ENCODE data around the gene STXBP5. TPM values are rescaled to one million over a fixed set of nuclear protein-coding genes. Genes with fewer than 3 reads are reported as not detected.

Gene STXBP5
- total RNA-seq, 2 experiments from 2014 or later = 11.4 to 11.5 TPM

DNA sequence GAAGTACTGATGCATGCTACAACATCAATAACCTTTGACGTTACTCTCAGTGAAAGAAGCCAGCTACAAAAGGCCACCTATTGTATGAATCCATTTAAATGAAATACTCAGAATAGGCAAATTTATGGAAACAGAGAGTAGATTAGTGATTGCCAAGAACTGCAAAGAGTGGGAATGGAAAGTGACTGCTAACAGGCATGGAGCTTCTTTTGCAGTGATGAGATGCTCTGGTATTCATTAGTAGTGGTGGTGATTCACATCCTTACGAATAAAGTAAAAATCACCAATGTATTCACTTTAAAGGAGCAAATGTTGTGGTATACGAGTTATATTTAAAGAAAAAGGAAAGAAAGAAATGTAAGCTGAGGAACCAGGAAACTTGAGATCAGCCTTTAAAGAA, 177.5 kb downstream of the STXBP5 start:
- Mint-ChIP-seq H3K36me3 (ENCODE audit: low read depth) (peaks cover 35% of the 10 kb centered on the region), H3K27ac (no peak overlapping the region), H3K4me3 (no peak overlapping the region), H3K9me3 (peaks cover 2% of the 10 kb centered on the region), H3K4me1 (ENCODE audit: low read depth) (peaks cover 13% of the 10 kb centered on the region), H3K27me3 (no peaks in the 10 kb centered on the region)
- ChIA-PET POLR2A (no interaction called here), CTCF (interaction anchor here (1.0 to 2.1 kb wide), 2 partner anchors 9 to 10 kb away, joined by 3 to 10 read pairs; no protein-coding TSS in a partner anchor)
- DNase-seq (no peak), ATAC-seq (no peak)
- intact Hi-C loops (cut with micrococcal nuclease) = no loop called here
- TF ChIP-seq, protein P1, sequence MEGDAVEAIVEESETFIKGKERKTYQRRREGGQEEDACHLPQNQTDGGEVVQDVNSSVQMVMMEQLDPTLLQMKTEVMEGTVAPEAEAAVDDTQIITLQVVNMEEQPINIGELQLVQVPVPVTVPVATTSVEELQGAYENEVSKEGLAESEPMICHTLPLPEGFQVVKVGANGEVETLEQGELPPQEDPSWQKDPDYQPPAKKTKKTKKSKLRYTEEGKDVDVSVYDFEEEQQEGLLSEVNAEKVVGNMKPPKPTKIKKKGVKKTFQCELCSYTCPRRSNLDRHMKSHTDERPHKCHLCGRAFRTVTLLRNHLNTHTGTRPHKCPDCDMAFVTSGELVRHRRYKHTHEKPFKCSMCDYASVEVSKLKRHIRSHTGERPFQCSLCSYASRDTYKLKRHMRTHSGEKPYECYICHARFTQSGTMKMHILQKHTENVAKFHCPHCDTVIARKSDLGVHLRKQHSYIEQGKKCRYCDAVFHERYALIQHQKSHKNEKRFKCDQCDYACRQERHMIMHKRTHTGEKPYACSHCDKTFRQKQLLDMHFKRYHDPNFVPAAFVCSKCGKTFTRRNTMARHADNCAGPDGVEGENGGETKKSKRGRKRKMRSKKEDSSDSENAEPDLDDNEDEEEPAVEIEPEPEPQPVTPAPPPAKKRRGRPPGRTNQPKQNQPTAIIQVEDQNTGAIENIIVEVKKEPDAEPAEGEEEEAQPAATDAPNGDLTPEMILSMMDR (IDR thresholded peaks at IDR 0.05) = no peak

DNA sequence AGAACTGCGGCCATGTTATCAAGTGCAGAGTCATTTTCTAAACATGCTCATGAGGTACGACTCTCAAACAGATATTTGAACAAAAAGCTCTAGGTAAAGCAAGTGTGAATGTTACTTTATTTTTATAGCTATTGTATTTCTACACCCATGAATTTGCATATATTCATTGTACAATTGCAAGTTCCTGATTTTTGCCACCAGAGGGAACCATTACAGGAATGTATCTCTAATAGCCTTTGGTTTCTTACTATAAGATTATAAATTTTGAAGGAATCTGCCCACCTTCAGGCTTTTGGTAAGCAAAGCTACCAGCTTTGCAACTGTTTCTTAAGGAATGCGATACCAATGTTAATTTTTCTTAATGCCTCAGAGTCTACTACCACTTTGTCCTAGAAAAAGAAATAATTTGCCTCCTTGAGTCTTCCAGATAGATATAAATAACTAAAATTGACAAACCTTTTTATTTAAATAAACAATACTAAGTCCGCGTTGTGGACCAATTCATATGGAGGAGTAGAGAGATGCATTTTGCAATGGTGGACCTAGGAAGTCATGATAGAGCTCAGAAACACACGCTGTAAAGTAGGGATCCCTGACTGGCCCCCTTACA, 178.8 kb downstream of the STXBP5 start:
- POLR2A ChIA-PET = no interaction called here

DNA sequence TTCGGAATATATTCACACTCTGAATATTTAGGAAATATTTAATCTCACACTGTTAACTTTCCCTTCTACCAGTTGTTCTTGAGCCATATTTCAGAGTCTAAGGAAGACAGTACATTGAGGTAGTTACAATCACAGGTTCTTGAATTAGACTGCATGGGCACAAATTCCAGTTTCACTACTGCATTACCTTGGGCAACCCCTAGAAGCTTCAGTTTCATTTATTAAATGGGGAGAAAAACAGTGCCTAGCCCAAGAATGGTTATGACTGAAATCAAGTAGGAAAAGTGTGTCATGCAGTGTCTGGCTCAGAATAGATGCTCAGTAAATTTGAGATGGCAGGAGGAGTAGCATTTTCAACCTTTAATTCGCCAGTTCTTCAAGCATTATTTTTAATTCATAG, 179.8 kb downstream of the STXBP5 start:
- DNase-seq (no peak), ATAC-seq (peak; percentile 69)
- CTCF ChIA-PET = interaction anchor here (1.2 to 2.1 kb wide), 3 partner anchors 8 to 48 kb away, joined by 4 to 10 read pairs (median 7); no protein-coding TSS in a partner anchor

More for the DNA sequence above, 178.8 kb downstream of the STXBP5 start:
- CTCF ChIA-PET = interaction anchor here (1.0 to 2.1 kb wide), 8 partner anchors 9 to 62 kb away, joined by 3 to 10 read pairs (median 4); no protein-coding TSS in a partner anchor
- H3K4me3 Mint-ChIP-seq = no peak overlapping the region
- H3K4me1 Mint-ChIP-seq (ENCODE audit: low read depth) = peaks cover 13% of the 10 kb centered on the region
- DNase-seq (no peak), ATAC-seq (no peak)
- TF ChIP-seq, protein P1 (IDR thresholded peaks at IDR 0.05) = peak; percentile 37
- H3K27me3 Mint-ChIP-seq = no peaks in the 10 kb centered on the region
- H3K9me3 Mint-ChIP-seq = peaks cover 2% of the 10 kb centered on the region
- intact Hi-C loops (cut with micrococcal nuclease) = no loop called here
- H3K36me3 Mint-ChIP-seq (ENCODE audit: low read depth) = peaks cover 33% of the 10 kb centered on the region
- no peak overlapping the region for H3K27ac Mint-ChIP-seq

DNA sequence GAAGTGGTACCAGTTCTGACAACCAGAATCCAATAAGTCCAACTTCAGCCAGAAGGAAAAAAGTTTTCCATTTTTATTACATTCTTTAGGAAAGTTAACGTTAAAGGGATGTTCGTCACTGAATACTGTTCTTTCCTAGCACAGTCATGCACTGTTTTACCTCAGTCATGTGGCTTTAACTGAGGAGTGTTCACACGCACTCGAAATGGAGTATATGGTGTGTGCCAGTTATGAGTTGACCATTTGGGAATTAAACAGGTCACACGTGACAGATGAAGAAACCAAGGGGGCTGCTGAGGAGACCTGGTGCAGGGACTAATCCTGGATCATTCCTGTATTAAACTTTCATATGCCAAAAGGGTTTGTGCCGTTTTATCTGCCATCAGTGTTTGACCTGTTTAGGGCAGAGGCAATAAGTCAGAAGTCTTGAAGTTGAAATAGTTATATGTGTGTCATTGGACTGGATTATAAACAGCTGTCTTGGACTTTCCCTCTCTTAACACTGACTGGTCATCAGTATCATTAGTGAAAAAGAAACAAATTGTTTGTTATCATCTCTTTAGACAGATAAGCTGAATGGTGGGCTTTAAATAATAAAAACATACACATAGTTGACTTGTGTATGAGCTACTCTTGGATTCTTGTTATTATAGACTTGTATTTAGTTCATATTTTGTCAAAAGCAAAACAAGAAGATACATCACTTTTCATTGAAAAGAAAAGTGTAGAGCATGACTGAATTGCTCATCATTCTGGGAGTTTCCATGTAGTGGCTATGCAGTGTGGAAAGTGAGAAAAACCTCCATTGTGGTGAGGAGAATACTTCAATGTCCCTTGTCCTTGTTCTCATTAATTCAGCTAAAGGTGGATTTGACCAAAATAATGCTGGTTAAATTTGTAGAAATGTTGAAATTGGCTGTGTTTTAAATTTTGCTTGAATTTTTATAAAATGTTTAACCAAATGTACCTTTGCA, 180.8 kb downstream of the STXBP5 start:
- TF ChIP-seq, protein P1 (IDR thresholded peaks at IDR 0.05) = no peak
- ChIA-PET CTCF (interaction anchor here (1.2 kb wide), 1 partner anchor 12 kb away, joined by 3 read pairs; no protein-coding TSS in a partner anchor), POLR2A (no interaction called here)
- Mint-ChIP-seq H3K4me1 (ENCODE audit: low read depth) (peaks cover 13% of the 10 kb centered on the region), H3K27me3 (no peaks in the 10 kb centered on the region), H3K36me3 (ENCODE audit: low read depth) (peaks cover 25% of the 10 kb centered on the region), H3K9me3 (peaks cover 2% of the 10 kb centered on the region), H3K27ac (peak overlapping the region; percentile 24), H3K4me3 (no peak overlapping the region)
- no peak for DNase-seq
- ATAC-seq = peak; percentile 68
- intact Hi-C loops (cut with micrococcal nuclease) = no loop called here

More for the DNA sequence above, 179.8 kb downstream of the STXBP5 start:
- Mint-ChIP-seq H3K9me3 (peaks cover 2% of the 10 kb centered on the region), H3K36me3 (ENCODE audit: low read depth) (peaks cover 29% of the 10 kb centered on the region), H3K27me3 (no peaks in the 10 kb centered on the region), H3K4me1 (ENCODE audit: low read depth) (peaks cover 13% of the 10 kb centered on the region), H3K27ac (no peak overlapping the region), H3K4me3 (no peak overlapping the region)
- intact Hi-C loops (cut with micrococcal nuclease) = no loop called here
- POLR2A ChIA-PET = no interaction called here
- TF ChIP-seq, protein P1 (IDR thresholded peaks at IDR 0.05) = no peak

Measured in activated CD8-positive, alpha-beta T cell treated with anti-CD3 and anti-CD28 coated beads for 36 hours (primary cell).